Osteoblast (primary cell): ENCODE results near the gene CDAN1. TPM values are rescaled to one million over a fixed set of nuclear protein-coding genes. Genes with fewer than 3 reads are reported as not detected.

Experiments used
- DNase-seq: peaks from one replicate; pipeline ENCODE4 v3.0.0; 2011; ENCODE audit warnings: low spot score, mixed read lengths; ENCODE audit not compliant: insufficient read length; ENCODE audit errors: missing footprints
- H2AFZ ChIP-seq: 2 replicates; pipeline ENCODE4 v1.6.0; 2011; ENCODE audit warnings: mild to moderate bottlenecking, low read length
- H3K27ac ChIP-seq: 2 replicates; pipeline ENCODE4 v1.5.1; 2011; ENCODE audit warnings: mild to moderate bottlenecking, low read depth, low read length, moderate library complexity
- H3K27me3 ChIP-seq: 2 replicates; pipeline ENCODE4 v1.6.0; 2012; ENCODE audit warnings: mild to moderate bottlenecking, control low read depth, inconsistent platforms, low read length, moderate library complexity; ENCODE audit not compliant: insufficient read depth
- H3K36me3 ChIP-seq: 2 replicates; pipeline ENCODE4 v1.5.1; 2011; ENCODE audit warnings: mild to moderate bottlenecking, low read length, control low read depth, moderate library complexity; ENCODE audit not compliant: insufficient read depth
- H3K4me1 ChIP-seq: 2 replicates; pipeline ENCODE4 v1.5.1; 2011; ENCODE audit warnings: mild to moderate bottlenecking, low read length, control low read depth, moderate library complexity; ENCODE audit not compliant: insufficient read depth
- H3K4me2 ChIP-seq: 2 replicates; pipeline ENCODE4 v1.6.0; 2011; ENCODE audit warnings: mild to moderate bottlenecking, low read length; ENCODE audit not compliant: insufficient read depth
- H3K4me3 ChIP-seq: fragments of 200-600 bp; sonication (generic); 3 replicates; pipeline ENCODE4 v1.5.1; 2012; ENCODE audit warnings: mild to moderate bottlenecking, low read length, inconsistent platforms; ENCODE audit not compliant: insufficient read depth
- H3K79me2 ChIP-seq: 2 replicates; pipeline ENCODE4 v1.6.0; 2012; ENCODE audit warnings: mild to moderate bottlenecking, low read length, control low read depth, inconsistent platforms; ENCODE audit not compliant: insufficient read depth
- H3K9me3 ChIP-seq: 2 replicates; pipeline ENCODE4 v1.5.1; 2011; ENCODE audit warnings: low read depth, low read length, control low read depth
- H4K20me1 ChIP-seq: 2 replicates; pipeline ENCODE4 v1.6.0; 2012; ENCODE audit warnings: mild to moderate bottlenecking, low read length, control low read depth; ENCODE audit not compliant: insufficient read depth
- CTCF ChIP-seq: IDR thresholded peaks from 2 replicates; pipeline ENCODE4 v1.5.1; 2011; ENCODE audit warnings: mild to moderate bottlenecking, low read depth, low read length, moderate library complexity; ENCODE audit errors: extremely low read depth
- total RNA-seq: library from RNA; depleted of rRNA; stranded (reverse); fragments of >200 nt; gene quantifications from 2 replicates; pipeline ENCODE4 v1.2.3, GENCODE V29; 2012

The CDAN1 gene
- total RNA-seq, 1 donor, result 7.6 TPM

GRCh38 chr15:42720071-42720470, 16.9 kb downstream of the CDAN1 start:
- Histone ChIP-seq H3K27ac (no peak overlapping the region), H3K9me3 (no peaks in the 10 kb centered on the region), H3K4me1 (peaks cover 4% of the 10 kb centered on the region), H4K20me1 (no peaks in the 10 kb centered on the region), H3K27me3 (no peaks in the 10 kb centered on the region), H3K4me2 (no peak overlapping the region), H3K4me3 (no peak overlapping the region), H3K79me2 (no peaks in the 10 kb centered on the region), H2AFZ (no peak overlapping the region), H3K36me3 (peaks cover 21% of the 10 kb centered on the region)
- TF ChIP-seq CTCF, result no peak
- DNase-seq, result peak; percentile 61

- Histone ChIP-seq H3K36me3 (peaks cover 11% of the 10 kb centered on the region), H2AFZ (no peak overlapping the region), H4K20me1 (no peaks in the 10 kb centered on the region), H3K27me3 (no peaks in the 10 kb centered on the region), H3K9me3 (no peaks in the 10 kb centered on the region), H3K4me2 (no peak overlapping the region), H3K27ac (no peak overlapping the region), H3K79me2 (no peaks in the 10 kb centered on the region), H3K4me1 (peaks cover 4% of the 10 kb centered on the region), H3K4me3 (no peak overlapping the region)
- no peak for TF ChIP-seq CTCF
- no peak for DNase-seq
Observed at GRCh38 chr15:42719043-42719442, 17.9 kb downstream of the CDAN1 start.

GRCh38 chr15:42716626-42717025, 20.3 kb downstream of the CDAN1 start:
- TF ChIP-seq CTCF, result no peak
- Histone ChIP-seq H3K27me3 (no peaks in the 10 kb centered on the region), H2AFZ (peak overlapping the region; percentile 1), H3K9me3 (no peaks in the 10 kb centered on the region), H3K4me2 (no peak overlapping the region), H3K4me1 (peaks cover 4% of the 10 kb centered on the region), H3K79me2 (no peaks in the 10 kb centered on the region), H3K36me3 (peaks cover 3% of the 10 kb centered on the region), H3K27ac (no peak overlapping the region), H3K4me3 (no peak overlapping the region), H4K20me1 (no peaks in the 10 kb centered on the region)
- no peak for DNase-seq

- H3K27ac ChIP-seq, result no peak overlapping the region
- no peak overlapping the region for H3K4me3 ChIP-seq
- peaks cover 4% of the 10 kb centered on the region for H3K4me1 ChIP-seq
- no peaks in the 10 kb centered on the region for H3K27me3 ChIP-seq
- H4K20me1 ChIP-seq, result no peaks in the 10 kb centered on the region
- no peak for TF ChIP-seq CTCF
- no peaks in the 10 kb centered on the region for H3K79me2 ChIP-seq
- peaks cover 3% of the 10 kb centered on the region for H3K36me3 ChIP-seq
- no peak overlapping the region for H3K4me2 ChIP-seq
- DNase-seq, result peak; percentile 30
- no peaks in the 10 kb centered on the region for H3K9me3 ChIP-seq
- no peak overlapping the region for H2AFZ ChIP-seq
Observed at GRCh38 chr15:42716125-42716524, 20.8 kb downstream of the CDAN1 start.
